ENCODE data around the gene SYT1. TPM values are rescaled to one million over a fixed set of nuclear protein-coding genes. Genes with fewer than 3 reads are reported as not detected.
"Not testable (repeated sequence)": the region's sequence is repeated elsewhere in the genome, so short reads cannot be mapped to it uniquely, and the experiment has no call there.

SYT1 gene
- total and polyA plus RNA-seq, 10 donors, result 0.56 to 7.3 (median 2.6) TPM

DNA sequence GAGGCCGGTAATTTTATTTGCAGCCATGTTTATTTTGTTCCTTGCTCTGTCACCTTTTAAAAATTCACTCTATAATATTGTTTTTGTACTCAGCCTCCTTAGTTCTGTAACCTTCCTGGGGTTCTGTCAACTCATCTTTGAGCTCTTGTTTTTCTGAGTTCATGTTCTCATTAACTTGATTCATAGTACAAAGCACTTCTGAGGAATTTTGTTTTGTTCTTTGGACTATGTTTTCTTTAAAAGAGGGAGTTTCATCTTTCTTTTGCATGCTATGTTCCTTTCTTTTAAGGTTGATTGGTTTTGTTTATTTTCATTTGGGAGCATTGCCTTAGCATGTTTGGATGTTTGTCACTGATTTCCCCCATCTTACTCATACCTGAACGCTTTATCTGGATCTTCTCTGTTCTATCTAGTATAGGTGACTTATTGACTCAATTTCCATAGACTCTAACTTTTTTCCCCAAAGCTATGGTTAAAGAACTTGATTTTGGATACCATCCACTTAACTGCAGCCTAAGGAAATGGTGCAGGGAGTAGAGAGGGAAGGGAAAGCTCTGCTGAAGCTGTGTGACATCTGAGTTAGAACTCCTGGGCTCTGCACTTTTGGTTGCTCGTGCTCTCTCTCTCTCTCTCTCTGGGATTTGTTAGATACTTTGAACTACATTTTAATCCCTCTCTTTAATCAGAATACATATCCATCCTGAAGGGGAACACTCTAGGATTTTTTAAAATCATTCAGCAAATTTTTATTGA lies 557.7 kb downstream of the SYT1 start:
- WGBS, 5 donors, result 77 to 86% (median 86%) methylated on average over 3 of the region's 3 CpGs
- H3K27ac ChIP-seq, result no peak overlapping the region
- H3K27me3 ChIP-seq (replicated peaks in 1 of 7), result no peaks in the 10 kb centered on the region
- TF ChIP-seq, protein P1, sequence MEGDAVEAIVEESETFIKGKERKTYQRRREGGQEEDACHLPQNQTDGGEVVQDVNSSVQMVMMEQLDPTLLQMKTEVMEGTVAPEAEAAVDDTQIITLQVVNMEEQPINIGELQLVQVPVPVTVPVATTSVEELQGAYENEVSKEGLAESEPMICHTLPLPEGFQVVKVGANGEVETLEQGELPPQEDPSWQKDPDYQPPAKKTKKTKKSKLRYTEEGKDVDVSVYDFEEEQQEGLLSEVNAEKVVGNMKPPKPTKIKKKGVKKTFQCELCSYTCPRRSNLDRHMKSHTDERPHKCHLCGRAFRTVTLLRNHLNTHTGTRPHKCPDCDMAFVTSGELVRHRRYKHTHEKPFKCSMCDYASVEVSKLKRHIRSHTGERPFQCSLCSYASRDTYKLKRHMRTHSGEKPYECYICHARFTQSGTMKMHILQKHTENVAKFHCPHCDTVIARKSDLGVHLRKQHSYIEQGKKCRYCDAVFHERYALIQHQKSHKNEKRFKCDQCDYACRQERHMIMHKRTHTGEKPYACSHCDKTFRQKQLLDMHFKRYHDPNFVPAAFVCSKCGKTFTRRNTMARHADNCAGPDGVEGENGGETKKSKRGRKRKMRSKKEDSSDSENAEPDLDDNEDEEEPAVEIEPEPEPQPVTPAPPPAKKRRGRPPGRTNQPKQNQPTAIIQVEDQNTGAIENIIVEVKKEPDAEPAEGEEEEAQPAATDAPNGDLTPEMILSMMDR (IDR thresholded peaks at IDR 0.05 in 8 of 11, conservative IDR thresholded peaks at IDR 0.05 in 3 of 11), result no peak
- no peak for TF ChIP-seq POLR2AphosphoS5 (IDR thresholded peaks at IDR 0.05)
- no peak for TF ChIP-seq POLR2A (IDR thresholded peaks at IDR 0.05)
- DNase-seq, result no peak
- H3K36me3 ChIP-seq, result no peaks in the 10 kb centered on the region
- H3K4me1 ChIP-seq, result no peaks in the 10 kb centered on the region
- H3K9me3 ChIP-seq, result no peaks in the 10 kb centered on the region
- H3K4me3 ChIP-seq, result no peak overlapping the region
- intact Hi-C loops (cut with DNase I; ENCODE audit: low total_unique reads), result no loop called here

DNA sequence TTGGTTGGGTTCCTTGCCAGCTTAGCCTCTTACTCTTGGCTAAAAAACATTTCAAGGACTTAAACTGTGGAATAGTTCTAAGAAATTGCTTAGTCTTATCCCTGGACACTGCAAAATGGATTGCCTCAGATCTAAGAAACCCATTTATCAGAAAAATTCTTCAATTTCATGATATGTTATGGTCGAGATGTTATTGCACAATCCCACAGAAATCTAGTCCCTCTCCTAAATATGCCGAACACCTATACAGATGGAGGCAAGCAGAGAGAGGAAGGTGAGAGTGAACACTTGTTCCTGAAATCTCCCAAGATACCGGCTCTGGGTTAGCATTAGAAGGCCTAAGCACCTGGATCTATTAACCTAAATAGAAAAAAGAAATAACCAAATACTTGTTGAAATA lies 559.0 kb downstream of the SYT1 start:
- Histone ChIP-seq H3K27me3 (replicated peaks in 1 of 7) (no peaks in the 10 kb centered on the region), H3K36me3 (no peaks in the 10 kb centered on the region), H3K9me3 (no peaks in the 10 kb centered on the region), H3K4me3 (no peak overlapping the region), H3K27ac (no peak overlapping the region), H3K4me1 (no peaks in the 10 kb centered on the region)
- intact Hi-C loops (cut with DNase I; ENCODE audit: low total_unique reads), result no loop called here
- TF ChIP-seq, protein P1 (IDR thresholded peaks at IDR 0.05 in 8 of 11, conservative IDR thresholded peaks at IDR 0.05 in 3 of 11), result no peak
- TF ChIP-seq POLR2A (IDR thresholded peaks at IDR 0.05), result no peak
- no peak for TF ChIP-seq POLR2AphosphoS5 (IDR thresholded peaks at IDR 0.05)
- no peak for DNase-seq
- 85 to 91% (median 87%) methylated on average over 3 of the region's 3 CpGs for WGBS, 5 donors

DNA sequence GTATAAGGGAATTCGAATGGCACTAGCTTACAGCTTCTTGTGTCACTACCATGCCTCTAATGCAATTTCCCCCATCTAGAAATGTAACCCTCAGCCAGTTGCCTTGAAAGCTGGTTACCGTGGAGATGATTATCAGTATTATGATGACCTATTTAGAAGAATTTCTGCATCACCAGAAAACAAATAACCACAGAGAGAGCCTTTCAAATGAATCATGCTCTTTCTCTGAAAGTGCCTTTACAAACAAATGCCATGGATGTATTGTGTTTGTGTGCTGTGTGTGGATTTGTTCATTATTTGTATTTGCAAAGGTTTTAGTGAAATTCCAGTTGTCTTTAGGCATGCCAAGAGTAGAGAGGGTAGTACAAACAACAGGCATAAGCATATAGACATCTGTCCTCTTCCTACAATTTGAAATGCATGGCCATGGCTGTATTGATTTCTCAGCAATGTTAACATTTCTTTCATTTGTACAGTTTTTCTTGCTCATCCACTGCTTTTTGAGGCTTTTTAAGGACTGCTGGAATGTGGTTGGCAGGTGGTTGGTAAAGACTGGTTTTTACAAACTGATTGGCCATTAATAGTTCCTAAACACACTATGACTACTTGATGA lies 559.6 kb downstream of the SYT1 start:
- no peaks in the 10 kb centered on the region for H3K27me3 ChIP-seq (replicated peaks in 1 of 7)
- WGBS, 5 donors, result 71 to 92% (median 77%) methylated on average over 2 of the region's 2 CpGs
- no peaks in the 10 kb centered on the region for H3K9me3 ChIP-seq
- no peak for DNase-seq
- no peak overlapping the region for H3K4me3 ChIP-seq
- TF ChIP-seq, protein P1 (IDR thresholded peaks at IDR 0.05 in 8 of 11, conservative IDR thresholded peaks at IDR 0.05 in 3 of 11), result no peak
- H3K36me3 ChIP-seq, result no peaks in the 10 kb centered on the region
- no peak overlapping the region for H3K27ac ChIP-seq
- intact Hi-C loops (cut with DNase I; ENCODE audit: low total_unique reads), result no loop called here
- H3K4me1 ChIP-seq, result no peaks in the 10 kb centered on the region

DNA sequence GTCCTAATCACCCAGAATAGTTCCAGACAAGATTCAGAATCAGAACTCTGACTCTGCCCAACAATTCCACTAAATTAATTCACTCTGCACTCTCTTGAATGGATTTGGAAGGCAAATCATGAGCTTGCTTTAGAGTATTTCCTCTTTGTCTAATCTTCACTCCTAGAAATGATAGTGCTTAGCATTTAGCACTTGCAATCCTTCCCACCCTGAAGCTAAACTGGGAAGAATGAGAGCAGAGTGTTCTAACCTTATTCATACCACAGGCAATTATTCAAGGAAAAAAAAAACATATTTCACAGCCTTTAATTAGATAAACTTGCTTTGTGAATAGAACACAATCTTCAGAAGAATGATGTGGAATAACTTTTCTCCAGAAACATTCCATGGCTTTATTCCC lies 561.5 kb downstream of the SYT1 start:
- Histone ChIP-seq H3K4me1 (no peaks in the 10 kb centered on the region), H3K27me3 (replicated peaks in 1 of 7) (no peaks in the 10 kb centered on the region), H3K9me3 (no peaks in the 10 kb centered on the region), H3K36me3 (no peaks in the 10 kb centered on the region), H3K27ac (no peak overlapping the region), H3K4me3 (no peak overlapping the region)
- intact Hi-C loops (cut with DNase I; ENCODE audit: low total_unique reads), result no loop called here
- DNase-seq, result no peak
- TF ChIP-seq POLR2A (IDR thresholded peaks at IDR 0.05) (no peak), POLR2AphosphoS5 (IDR thresholded peaks at IDR 0.05) (no peak)
- TF ChIP-seq, protein P1 (IDR thresholded peaks at IDR 0.05 in 8 of 11, conservative IDR thresholded peaks at IDR 0.05 in 3 of 11), result no peak

DNA sequence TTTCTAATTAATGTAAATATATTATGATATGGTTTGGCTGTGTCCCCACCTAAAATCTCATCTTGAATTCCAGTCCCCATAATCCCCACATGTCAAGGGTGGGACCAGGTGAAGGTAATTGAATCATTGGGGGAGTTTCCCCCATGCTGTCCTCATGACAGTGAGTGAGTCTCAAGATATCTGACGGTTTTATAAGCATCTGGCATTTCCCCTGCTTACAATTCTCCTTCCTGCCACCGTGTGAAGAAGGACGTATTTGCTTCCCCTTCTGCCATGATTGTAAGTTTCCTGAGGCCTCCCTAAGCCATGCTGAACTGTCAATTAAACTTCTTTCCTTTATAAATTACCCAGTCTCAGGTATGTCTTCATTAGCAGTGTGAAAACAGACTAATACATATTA lies 562.2 kb downstream of the SYT1 start:
- DNase-seq; H3K4me3 ChIP-seq; H3K27ac ChIP-seq; H3K9me3 ChIP-seq; intact Hi-C loops (cut with DNase I; ENCODE audit: low total_unique reads); H3K27me3 ChIP-seq (replicated peaks in 1 of 7); H3K36me3 ChIP-seq; H3K4me1 ChIP-seq: not testable (repeated sequence)
- WGBS, 5 donors, result 19 to 46% (median 20%) methylated on average over 3 of the region's 3 CpGs
